CD14-positive monocyte (primary cell): ENCODE data around the gene SLC35B4. TPM values are rescaled to one million over a fixed set of nuclear protein-coding genes. Genes with fewer than 3 reads are reported as not detected.

ENCODE experiments used
- DNase-seq, 3 donors: peaks; one replicate each; pipeline ENCODE4 v3.0.0-alpha.2; 2011 to 2022
- H2AFZ ChIP-seq: 2 replicates; pipeline ENCODE4 v1.6.0; 2012; ENCODE audit warnings: mild to moderate bottlenecking, low read depth, low read length, inconsistent platforms; ENCODE audit not compliant: insufficient read depth, poor library complexity, severe bottlenecking
- H3K27ac ChIP-seq, 2 donors: 1 replicate in 1 of 2; 2 replicates in 1 of 2; pipeline ENCODE4 v1.5.1; 2012 to 2013; ENCODE audit warnings: low read length in 2 of 2, control low read depth in 1 of 2, inconsistent platforms in 1 of 2, low read depth in 1 of 2, mild to moderate bottlenecking in 1 of 2
- H3K27me3 ChIP-seq, 2 donors: one replicate each; pipeline versions ENCODE4 v1.6.0 to v1.6.1; 2011 to 2013; ENCODE audit warnings: low read length in 2 of 2; ENCODE audit not compliant: control insufficient read depth in 2 of 2, insufficient read depth in 2 of 2
- H3K36me3 ChIP-seq, 2 donors: replicated peaks in 1 of 2; 1 replicate in 1 of 2; 2 replicates in 1 of 2; pipeline versions ENCODE4 v1.5.1 to v1.6.1; 2012 to 2013; ENCODE audit warnings: low read length in 2 of 2, control low read depth in 1 of 2, inconsistent platforms in 1 of 2, mild to moderate bottlenecking in 1 of 2; ENCODE audit not compliant: insufficient read depth in 2 of 2, control insufficient read depth in 1 of 2
- H3K4me1 ChIP-seq, 2 donors: 1 replicate in 1 of 2; 2 replicates in 1 of 2; pipeline versions ENCODE4 v1.5.1 to v1.6.1; 2012 to 2013; ENCODE audit warnings: low read length in 2 of 2, control low read depth in 1 of 2, inconsistent platforms in 1 of 2, mild to moderate bottlenecking in 1 of 2, moderate library complexity in 1 of 2; ENCODE audit not compliant: insufficient read depth in 2 of 2, control insufficient read depth in 1 of 2
- H3K4me2 ChIP-seq: replicated peaks from 2 replicates; pipeline ENCODE3; 2012; ENCODE audit warnings: low read length, moderate library complexity, mild to moderate bottlenecking; ENCODE audit not compliant: poor library complexity, severe bottlenecking; ENCODE audit errors: extremely low read depth
- H3K4me3 ChIP-seq, 3 experiments: fragments of 200-600 bp in 1 of 3; sonication (generic) in 1 of 3; replicated peaks in 1 of 3; 1 replicate in 2 of 3; 2 replicates in 1 of 3; pipeline ENCODE4 v1.5.1; 2011 to 2013; ENCODE audit warnings: low read length in 3 of 3, mild to moderate bottlenecking in 3 of 3, control low read depth in 2 of 3, low read depth in 2 of 3, inconsistent platforms in 1 of 3, moderate library complexity in 1 of 3
- H3K79me2 ChIP-seq: 2 replicates; pipeline ENCODE4 v1.6.0; 2012; ENCODE audit warnings: mild to moderate bottlenecking, control low read depth, inconsistent platforms, low read length, moderate library complexity; ENCODE audit not compliant: insufficient read depth
- H3K9ac ChIP-seq: 2 replicates; pipeline ENCODE4 v1.6.0; 2017; ENCODE audit warnings: low read length, mild to moderate bottlenecking; ENCODE audit not compliant: insufficient read depth, poor library complexity, severe bottlenecking
- H3K9me3 ChIP-seq, 2 donors: replicated peaks in 1 of 2; 1 replicate in 1 of 2; 2 replicates in 1 of 2; pipeline versions ENCODE4 v1.5.1 to v1.6.1; 2012 to 2013; ENCODE audit warnings: low read length in 2 of 2, control low read depth in 1 of 2; ENCODE audit not compliant: control insufficient read depth in 1 of 2, insufficient read depth in 1 of 2
- H4K20me1 ChIP-seq: 2 replicates; pipeline ENCODE4 v1.6.0; 2012; ENCODE audit warnings: mild to moderate bottlenecking, low read length, control low read depth, moderate library complexity; ENCODE audit not compliant: insufficient read depth
- H3K27ac Mint-ChIP-seq, 7 donors: one replicate each; pipeline ENCODE4 v1.8.0; 2020; ENCODE audit warnings: mild to moderate bottlenecking in 7 of 7, mixed read lengths in 7 of 7, moderate library complexity in 6 of 7, inconsistent platforms in 2 of 7
- H3K27me3 Mint-ChIP-seq, 3 donors: one replicate each; pipeline ENCODE4 v1.8.0; 2021 to 2022; ENCODE audit warnings: low read depth in 3 of 3, mild to moderate bottlenecking in 3 of 3, mixed read lengths in 3 of 3, moderate library complexity in 3 of 3, inconsistent platforms in 1 of 3
- H3K36me3 Mint-ChIP-seq, 2 donors: one replicate each; pipeline ENCODE4 v1.8.0; 2020; ENCODE audit warnings: mixed read lengths in 2 of 2, inconsistent platforms in 1 of 2, mild to moderate bottlenecking in 1 of 2
- H3K4me1 Mint-ChIP-seq: one replicate; pipeline ENCODE4 v1.8.0; 2020; ENCODE audit warnings: mild to moderate bottlenecking, mixed read lengths
- H3K4me3 Mint-ChIP-seq, 2 donors: one replicate each; pipeline ENCODE4 v1.8.0; 2020; ENCODE audit warnings: mild to moderate bottlenecking in 2 of 2, mixed read lengths in 2 of 2, moderate library complexity in 1 of 2
- H3K9me3 Mint-ChIP-seq, 7 donors: one replicate each; pipeline ENCODE4 v1.8.0; 2020 to 2022; ENCODE audit warnings: mixed read lengths in 7 of 7, mild to moderate bottlenecking in 6 of 7, moderate library complexity in 6 of 7, inconsistent platforms in 2 of 7
- CTCF ChIP-seq: fragments of 200-600 bp; IDR thresholded peaks from one replicate; pipeline ENCODE4 v1.8.0; 2022; ENCODE audit warnings: antibody characterized with exemption, mild to moderate bottlenecking
- WGBS: methylation state at CpG from one replicate; pipeline ENCODE4 v1.1.5; 2013; ENCODE audit warnings: missing lambda C conversion rate; ENCODE audit not compliant: insufficient coverage; 5-methylcytosine and 5-hydroxymethylcytosine counted together
- intact Hi-C, 2 donors: fragments of 100-400 bp; cut with micrococcal nuclease; formaldehyde crosslinking; loops; one replicate each; pipeline versions ENCODE4 v1.15.0 to v1.15.1; 2023
- polyA plus RNA-seq, 3 donors: library from polyadenylated mRNA; depleted of rRNA in 1 of 3; unstranded in 2 of 3; stranded (reverse) in 1 of 3; fragments of 300-500 nt in 2 of 3; fragments of >200 nt in 1 of 3; fragmentation: Illumina TruSeq in 2 of 3; gene quantifications; 1 replicate in 2 of 3; 2 replicates in 1 of 3; pipeline ENCODE4 v1.2.3, GENCODE V29; 2012 to 2021

Gene SLC35B4
- polyA plus RNA-seq, 3 donors: 9.4 to 21.1 (median 12.7) TPM

DNA sequence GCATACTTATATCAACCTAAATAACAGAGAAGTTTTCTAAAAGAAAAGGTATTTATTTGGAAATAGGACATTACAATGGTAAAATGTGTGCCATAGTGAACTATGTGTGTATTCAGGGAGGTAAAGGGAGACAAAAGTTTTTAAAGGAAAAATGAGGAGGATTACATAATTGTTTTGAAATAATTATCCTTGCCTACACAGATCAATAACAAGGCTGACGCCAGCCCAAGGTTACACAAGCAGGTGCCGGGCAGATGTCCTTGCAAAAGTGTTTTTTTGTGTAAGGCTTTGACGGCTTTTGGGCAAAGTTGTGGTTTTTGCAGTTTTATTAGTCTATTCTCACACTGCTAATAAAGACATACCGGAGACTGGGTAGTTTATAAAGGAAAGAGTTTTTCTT, 22.7 kb upstream of the SLC35B4 start:
- no peaks in the 10 kb centered on the region for H3K4me1 Mint-ChIP-seq
- Histone ChIP-seq H3K9me3 (no peaks in the 10 kb centered on the region), H2AFZ (no peak overlapping the region), H3K79me2 (no peaks in the 10 kb centered on the region), H3K9ac (no peak overlapping the region), H4K20me1 (no peaks in the 10 kb centered on the region), H3K4me1 (no peaks in the 10 kb centered on the region), H3K36me3 (no peaks in the 10 kb centered on the region), H3K27ac (no peak overlapping the region), H3K27me3 (no peaks in the 10 kb centered on the region), H3K4me2 (no peak overlapping the region), H3K4me3 (no peak overlapping the region)
- H3K27ac Mint-ChIP-seq: no peak overlapping the region
- H3K27me3 Mint-ChIP-seq: peaks cover 0 to 4% (median 1%) of the 10 kb centered on the region in 3 donors
- WGBS: no CpG with 5 or more reads among the region's 4 CpGs
- peaks cover 0 to 5% (median 3%) of the 10 kb centered on the region in 7 donors for H3K9me3 Mint-ChIP-seq
- DNase-seq: no peak
- no peaks in the 10 kb centered on the region for H3K36me3 Mint-ChIP-seq
- intact Hi-C loops: no loop called here
- TF ChIP-seq CTCF: no peak
- no peak overlapping the region for H3K4me3 Mint-ChIP-seq

DNA sequence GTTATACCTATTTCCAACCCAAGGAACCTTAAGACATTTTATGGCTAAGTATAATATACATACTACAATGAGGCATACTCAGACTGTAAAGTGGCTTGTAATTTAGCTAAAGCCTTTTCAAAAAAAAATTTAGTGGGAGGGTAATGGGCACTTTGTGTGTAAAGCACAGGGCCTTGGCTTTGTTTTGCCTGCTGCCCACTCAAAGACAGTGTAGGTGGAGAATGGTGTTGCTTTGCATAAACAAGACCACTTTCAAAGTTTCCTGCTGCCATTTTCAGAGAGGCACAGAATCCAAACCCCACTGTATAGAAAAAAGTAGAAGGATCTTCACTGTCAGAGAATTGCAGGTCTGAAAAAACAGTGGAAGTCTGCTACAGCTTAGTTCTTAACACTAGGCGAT, 21.2 kb upstream of the SLC35B4 start:
- 100% methylated on average over 1 of the region's 1 CpG for WGBS
- Histone ChIP-seq H3K4me3 (no peak overlapping the region), H2AFZ (no peak overlapping the region)

More for the DNA sequence above, 21.2 kb upstream of the SLC35B4 start:
- Mint-ChIP-seq H3K27ac (no peak overlapping the region), H3K4me3 (no peak overlapping the region), H3K4me1 (no peaks in the 10 kb centered on the region), H3K36me3 (no peaks in the 10 kb centered on the region), H3K9me3 (peaks cover 0 to 5% (median 3%) of the 10 kb centered on the region in 7 donors), H3K27me3 (peaks cover 2 to 5% (median 3%) of the 10 kb centered on the region in 3 donors)
- no peaks in the 10 kb centered on the region for H3K9me3 ChIP-seq
- no peaks in the 10 kb centered on the region for H3K79me2 ChIP-seq
- no peaks in the 10 kb centered on the region for H4K20me1 ChIP-seq
- no peak overlapping the region for H3K4me2 ChIP-seq
- no peaks in the 10 kb centered on the region for H3K27me3 ChIP-seq
- H3K27ac ChIP-seq: no peak overlapping the region
- no peak overlapping the region for H3K9ac ChIP-seq
- TF ChIP-seq CTCF: no peak
- no peaks in the 10 kb centered on the region for H3K4me1 ChIP-seq
- H3K36me3 ChIP-seq: no peaks in the 10 kb centered on the region
- DNase-seq: no peak
- intact Hi-C loops: no loop called here
